Hematopoietic multipotent progenitor cell treated with erythropoietin and hydrocortisone succinate and interleukin-3 and kit ligand, for 17 days (in vitro differentiated cells): ENCODE data around the gene CZIB.
"Not testable (repeated sequence)": the region's sequence is repeated elsewhere in the genome, so short reads cannot be mapped to it uniquely, and the experiment has no call there.

Experiments
- DNase-seq: peaks from one replicate; pipeline ENCODE4 v3.0.0-alpha.2; 2015; ENCODE audit warnings: low spot score

CZIB gene

DNA sequence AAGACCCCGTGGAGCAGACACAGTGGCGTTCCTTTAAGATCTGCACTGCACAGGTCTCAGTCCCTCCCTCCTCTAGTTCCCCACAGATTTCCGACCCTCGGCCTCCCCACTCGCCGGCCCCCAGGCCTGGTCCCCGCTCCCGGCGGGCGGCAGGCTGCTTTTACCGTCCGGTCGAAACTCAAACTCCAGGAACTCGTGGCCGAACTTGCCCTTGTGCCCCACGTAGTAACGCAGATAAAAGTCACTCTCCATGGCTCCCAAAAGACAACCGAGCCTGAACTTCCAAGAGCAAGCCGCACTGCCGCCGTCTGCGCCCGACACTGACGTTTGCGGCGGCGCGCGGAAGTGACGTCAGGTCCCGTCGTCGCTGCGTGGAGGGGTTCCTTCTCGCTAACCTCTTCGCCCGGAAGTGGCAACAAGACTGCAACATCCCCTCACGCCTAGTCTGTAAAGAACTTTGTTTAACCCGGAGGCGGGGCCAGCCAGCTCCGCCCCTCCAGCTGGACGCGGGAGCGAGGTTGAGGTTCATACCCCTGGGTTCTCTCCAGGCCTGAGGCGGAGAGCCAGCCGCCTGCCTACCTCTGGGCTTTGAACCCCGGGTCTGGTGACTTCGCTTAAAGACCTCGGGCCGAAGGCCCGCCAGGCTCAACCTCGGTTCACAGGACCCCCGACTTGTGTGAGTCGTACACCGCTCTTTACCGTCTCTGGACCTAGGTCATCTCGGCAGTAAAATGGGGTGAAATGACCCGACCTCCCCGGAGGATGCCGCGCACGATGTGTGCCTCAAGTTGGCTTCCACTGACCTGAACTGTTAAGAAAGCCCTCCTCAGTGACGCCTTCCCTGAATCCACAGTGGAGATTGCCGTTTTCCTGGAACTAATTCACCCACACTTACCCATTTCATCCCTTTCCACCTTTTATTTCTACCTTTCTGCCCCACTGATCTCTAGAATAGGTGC, 18.0 kb upstream of the CZIB start, which contains the start of gene MAGOH:
TSS of gene MAGOH (minus strand) at position 322 of the 959 bp plus-strand sequence. CDS start at position 252, 70 bp downstream.
- peak; percentile 89 for DNase-seq

GRCh38 chr1:53237638-53238037, 17.2 kb upstream of the CZIB start:
- peak; percentile 7 for DNase-seq

DNA sequence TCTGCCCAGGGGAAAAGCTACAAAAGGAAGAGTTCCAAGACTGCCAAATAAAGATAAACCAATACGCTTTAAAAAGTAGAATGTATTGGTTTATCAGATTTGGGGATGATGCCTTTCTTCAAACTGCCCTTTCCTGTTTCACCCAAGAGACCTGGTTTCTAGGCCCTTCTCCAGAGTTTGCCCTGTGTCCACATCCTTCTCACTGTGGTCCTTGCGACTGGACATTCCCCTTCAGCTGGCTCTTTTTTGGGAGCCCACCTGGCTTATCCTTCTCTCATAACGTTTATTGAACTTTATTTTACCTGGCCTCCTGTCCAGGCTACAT, 490 bp upstream of the CZIB start:
- DNase-seq, result no peak

DNA sequence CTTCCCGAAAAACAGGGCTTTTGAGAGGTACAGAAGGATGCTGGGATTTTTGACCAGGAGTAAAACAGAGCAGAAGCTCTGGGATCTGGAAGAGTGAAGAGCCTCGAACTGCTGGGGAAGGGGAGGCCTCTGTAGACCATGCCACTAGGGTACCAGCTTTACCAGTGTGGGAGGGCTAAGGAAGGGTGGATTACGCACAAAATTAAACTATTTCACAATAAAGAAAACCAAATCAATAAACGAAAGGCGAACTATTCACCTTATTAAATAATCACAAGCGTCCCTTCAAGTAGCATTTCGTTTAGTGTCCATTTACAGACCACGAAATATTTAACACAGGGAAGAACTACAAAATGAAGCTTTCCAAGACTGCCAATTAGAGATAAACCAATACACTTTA, 723 bp downstream of the CZIB start:
- DNase-seq, result no peak

DNA sequence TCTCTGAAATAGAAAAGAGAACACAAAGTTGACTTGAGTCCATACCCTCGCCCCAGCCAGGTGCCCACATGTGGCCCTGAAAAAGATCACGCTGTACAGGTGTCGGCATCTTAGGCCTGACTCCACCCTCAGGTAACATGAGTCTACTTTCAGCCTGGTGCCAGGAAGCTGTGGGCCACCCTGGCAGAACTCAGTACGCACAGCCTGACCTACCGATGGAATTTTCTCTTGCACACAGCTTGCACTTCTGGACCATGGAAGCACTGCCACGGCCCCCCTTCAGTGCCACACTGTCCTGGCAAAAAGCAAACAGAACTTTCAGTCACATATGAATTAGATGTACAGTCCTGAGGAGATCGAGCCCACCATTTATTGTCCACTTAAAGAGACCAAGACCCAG, 2.2 kb downstream of the CZIB start:
- no peak for DNase-seq

DNA sequence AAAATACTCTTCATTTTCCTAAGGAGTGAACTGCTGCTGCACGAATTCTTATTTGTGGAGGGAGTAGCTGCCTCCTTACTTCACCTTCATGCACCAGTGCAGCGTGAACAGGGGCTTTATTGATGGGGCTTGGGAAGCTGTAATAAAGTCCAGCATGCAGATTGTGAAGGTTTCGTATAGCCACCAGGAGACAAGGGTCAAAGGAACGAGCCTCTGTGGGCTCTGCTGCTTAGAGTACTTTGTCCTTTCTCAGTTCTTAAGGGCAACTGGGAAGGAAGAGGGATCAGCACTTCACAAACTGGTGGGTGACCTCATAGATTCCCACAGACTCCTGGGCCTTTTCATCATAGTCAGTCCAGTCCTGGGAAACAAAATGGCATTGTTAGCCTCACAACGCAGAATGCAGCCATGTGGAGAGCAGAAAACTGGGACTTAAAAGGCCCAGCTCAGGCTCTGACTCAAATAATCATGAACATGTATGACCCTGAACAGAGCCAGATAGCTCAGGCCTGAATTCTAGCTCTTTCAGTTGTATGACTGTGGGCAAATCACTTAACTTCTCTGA, 6.0 kb downstream of the CZIB start:
- DNase-seq, result no peak

DNA sequence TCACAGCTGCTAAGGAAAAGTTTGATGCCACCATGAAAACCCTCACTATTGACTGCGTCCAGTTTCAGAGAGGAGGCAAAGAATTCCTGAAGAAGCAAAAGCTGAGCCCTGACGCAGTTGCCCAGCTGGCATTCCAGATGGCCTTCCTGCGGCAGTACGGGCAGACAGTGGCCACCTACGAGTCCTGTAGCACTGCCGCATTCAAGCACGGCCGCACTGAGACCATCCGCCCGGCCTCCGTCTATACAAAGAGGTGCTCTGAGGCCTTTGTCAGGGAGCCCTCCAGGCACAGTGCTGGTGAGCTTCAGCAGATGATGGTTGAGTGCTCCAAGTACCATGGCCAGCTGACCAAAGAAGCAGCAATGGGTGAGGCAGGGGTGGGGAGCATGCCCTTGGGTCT, 9.5 kb downstream of the CZIB start:
- no peak for DNase-seq

GRCh38 chr1:53210352-53210751, 10.1 kb downstream of the CZIB start:
- no peak for DNase-seq

- no peak for DNase-seq
Observed at GRCh38 chr1:53207726-53208125, 12.7 kb downstream of the CZIB start.

DNA sequence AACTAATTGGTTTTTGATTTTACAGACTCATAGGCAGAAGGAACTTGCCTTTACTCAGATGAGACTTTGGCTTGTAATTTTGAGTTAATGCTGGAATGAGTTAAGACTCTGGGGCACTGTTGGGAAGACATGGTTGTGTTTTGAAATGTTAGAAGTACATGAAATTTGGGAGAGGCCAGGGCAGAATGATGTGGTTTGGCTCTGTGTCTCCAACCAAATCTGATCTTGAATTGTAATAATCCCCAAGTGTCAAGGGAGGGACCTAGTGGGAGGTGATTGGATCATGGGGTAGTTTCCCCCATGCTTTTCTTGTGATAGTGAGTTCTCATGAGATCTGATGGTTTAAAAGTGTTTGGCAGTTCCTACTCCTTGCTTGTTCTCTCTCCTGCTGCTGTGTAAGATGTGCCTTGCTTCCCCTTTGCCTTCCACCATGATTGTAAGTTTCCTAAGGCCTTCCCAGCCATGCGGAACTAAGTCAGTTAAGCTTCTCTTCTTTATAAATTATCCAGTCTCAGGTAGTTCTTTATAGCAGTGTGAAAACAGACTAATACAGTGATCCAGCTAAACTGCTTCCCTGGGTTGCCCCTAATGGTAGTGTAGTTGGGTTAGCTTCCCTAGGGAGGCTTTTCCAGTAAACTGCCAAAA, 13.6 kb downstream of the CZIB start:
- DNase-seq, result no peak

DNA sequence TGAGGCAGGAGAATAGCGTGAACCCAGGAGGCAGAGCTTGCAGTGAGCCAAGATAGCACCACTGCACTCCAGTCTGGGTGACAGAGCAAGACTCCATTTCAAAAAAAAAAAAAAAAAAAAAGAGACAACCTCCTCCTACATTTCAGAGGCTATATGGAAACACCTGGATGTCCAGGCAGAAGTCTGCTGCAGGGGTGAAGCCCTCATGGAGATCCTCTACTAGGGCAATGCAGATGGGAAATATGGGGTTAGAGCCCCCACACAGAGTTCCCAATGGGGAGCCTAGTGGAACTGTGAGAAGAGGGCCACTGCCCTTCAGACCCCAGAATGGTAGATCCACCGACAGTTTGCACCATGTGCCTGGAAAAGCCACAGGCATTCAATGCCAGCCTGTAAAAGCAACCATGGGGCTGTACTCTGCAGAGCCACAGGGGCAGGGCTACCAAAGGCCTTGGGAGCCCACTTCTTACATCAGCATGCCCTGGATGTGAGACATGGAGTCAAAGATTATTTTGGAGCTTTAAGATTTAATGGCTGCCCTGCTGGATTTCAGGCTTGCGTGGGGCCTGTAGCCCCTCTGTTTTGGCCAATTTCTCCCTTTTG, 14.2 kb downstream of the CZIB start:
- DNase-seq, result not testable (repeated sequence)

DNA sequence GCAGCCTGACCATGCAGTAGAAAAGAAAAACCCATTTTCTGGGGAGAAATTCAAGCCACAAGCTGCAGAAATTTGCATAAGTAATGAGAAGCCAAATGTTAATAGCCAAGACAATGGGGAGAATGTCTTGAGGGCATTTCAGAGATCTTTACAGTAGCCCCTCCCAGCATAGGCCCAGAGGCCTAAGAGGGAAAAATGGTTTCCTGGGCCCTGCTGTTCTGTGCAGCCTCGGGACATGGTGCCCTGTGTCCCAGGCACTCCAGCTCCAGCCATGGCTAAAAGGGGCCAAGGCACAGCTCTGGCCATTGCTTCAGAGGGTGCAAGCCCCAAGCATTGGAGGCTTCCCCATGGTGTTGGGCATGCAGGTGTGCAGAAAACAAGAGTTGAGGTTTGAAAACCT, 14.9 kb downstream of the CZIB start:
- not testable (repeated sequence) for DNase-seq

GRCh38 chr1:53203466-53203865, 17.0 kb downstream of the CZIB start:
- DNase-seq, result no peak

DNA sequence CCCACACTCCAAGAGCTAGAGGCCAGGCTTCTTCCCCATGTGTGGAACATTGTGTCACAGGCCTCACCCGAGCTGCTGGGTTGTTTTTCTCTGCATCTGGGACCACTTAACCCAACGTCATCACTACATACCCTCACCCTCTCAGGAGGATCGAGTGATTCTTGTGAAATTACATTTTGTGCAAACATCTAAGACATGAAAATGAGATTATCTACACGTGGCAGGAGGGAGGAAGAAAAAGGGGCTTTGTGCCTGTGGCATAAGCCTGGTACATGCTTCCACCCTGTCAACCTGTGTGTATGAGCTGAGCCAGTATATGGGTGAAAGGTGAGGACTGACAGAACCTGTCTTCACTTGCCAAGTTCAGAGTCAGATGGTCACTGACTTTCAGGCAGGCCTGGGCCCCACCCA, 22.2 kb downstream of the CZIB start:
- no peak for DNase-seq

- peak; percentile 20 for DNase-seq
Observed at GRCh38 chr1:53197291-53198200, 22.9 kb downstream of the CZIB start.

GRCh38 chr1:53196485-53197290, 23.7 kb downstream of the CZIB start, which contains the start of gene CPT2:
TSS of gene CPT2 (plus strand) at chr1:53196824. CDS start at chr1:53196944, 120 bp downstream.
- peak; percentile 82 for DNase-seq

- no peak for DNase-seq
Observed at GRCh38 chr1:53196017-53196484, 24.4 kb downstream of the CZIB start.

- no peak for DNase-seq
Observed at GRCh38 chr1:53195246-53196016, 25.0 kb downstream of the CZIB start.

DNA sequence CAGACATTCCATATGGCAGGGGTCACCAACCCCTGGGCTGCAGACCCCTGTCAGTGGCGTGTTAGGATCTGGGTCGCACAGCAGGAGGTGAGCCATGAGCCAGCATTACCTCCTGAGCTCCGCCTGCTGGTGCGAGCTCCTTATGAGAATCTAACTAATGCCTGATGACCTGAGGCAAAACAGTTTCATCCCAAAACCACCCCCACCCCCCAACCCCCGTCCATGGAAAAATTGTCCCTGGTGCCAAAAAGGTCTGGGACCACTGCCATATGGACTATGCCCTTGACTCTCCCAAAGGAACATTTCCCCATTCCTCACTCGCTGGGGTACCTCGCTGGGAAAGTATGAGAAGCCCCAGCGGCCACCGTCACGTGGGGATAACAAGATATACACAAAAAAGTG, 30.2 kb downstream of the CZIB start:
- DNase-seq, result no peak

DNA sequence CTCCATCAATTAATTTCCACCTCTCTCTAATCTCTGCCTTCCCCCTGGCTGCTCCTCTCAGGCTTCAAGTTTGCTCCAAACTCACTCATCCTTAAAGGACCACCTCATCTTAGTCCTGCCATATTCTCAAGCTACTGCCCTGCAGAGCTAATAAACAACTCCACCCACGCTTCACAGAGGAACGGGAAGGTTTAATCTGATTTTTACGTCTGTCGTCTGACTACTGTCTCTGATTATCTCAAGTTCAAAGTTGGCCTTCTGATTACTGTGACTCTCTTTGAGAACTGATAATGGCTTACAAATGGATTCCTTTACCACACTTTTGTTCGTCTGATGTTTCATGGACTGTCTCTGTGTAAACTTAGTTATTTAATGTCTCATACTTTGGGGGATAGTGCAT, 31.4 kb downstream of the CZIB start:
- DNase-seq, result no peak
